HepG2 (cell line): ENCODE results near the gene KPNB1. TPM values are rescaled to one million over a fixed set of nuclear protein-coding genes. Genes with fewer than 3 reads are reported as not detected.
A peak's percentile ranks its signal among the peaks of the same experiment; 100 is the strongest.

Source experiments
- ATAC-seq: fragments of 200-7000 bp; cut with Tn5 transposase; 3 replicates; pipeline ENCODE4 v1.9.1; 2020; ENCODE audit warnings: mild to moderate bottlenecking, moderate library complexity
- BruUV-seq: library from RNA; stranded (reverse); fragments of 400-500 nt; replicated peaks from 2 replicates; lab custom pipeline; 2021; lab: Mats Ljungman, UMichigan
- CTCF ChIA-PET: fragments of 300-600 bp; formaldehyde crosslinking; extraction: SDS; loops from one replicate; lab custom pipeline; 2021; ENCODE audit warnings: low total read pairs, inconsistent platforms, low intra/inter-chr PET ratio; lab: Yijun Ruan, JAX
- POLR2A ChIA-PET: fragments of 350-600 bp; sonication (Branson Sonifier 250); formaldehyde crosslinking; loops from one replicate; lab custom pipeline; 2020; ENCODE audit warnings: antibody characterized with exemption, inconsistent platforms; lab: Yijun Ruan, JAX
- DNase-seq: peaks from one replicate; pipeline ENCODE4 v3.0.0-alpha.2; 2015; ENCODE audit warnings: low spot score
- FAIRE-seq: peaks from 3 replicates; lab custom pipeline; 2011; peaks lifted over from hg19 to GRCh38; lab: Jason Lieb, UNC
- H2AFZ ChIP-seq: one replicate; pipeline ENCODE4 v1.6.1; 2011; ENCODE audit warnings: low read length, inconsistent platforms
- H3K27ac ChIP-seq: fragments of 300-600 bp; 3 replicates; pipeline ENCODE4 v1.8.0; 2011; ENCODE audit warnings: mixed run types, mild to moderate bottlenecking, mixed read lengths, low read length, inconsistent platforms; ENCODE audit not compliant: insufficient read depth; ENCODE audit errors: extremely low read length
- H3K27me3 ChIP-seq, 2 experiments: fragments of 200-600 bp in 1 of 2; 2 replicates in 1 of 2; 3 replicates in 1 of 2; pipeline versions ENCODE4 v1.6.0 to v1.8.0; 2011; ENCODE audit warnings: low read length in 2 of 2, mild to moderate bottlenecking in 2 of 2, moderate library complexity in 2 of 2, inconsistent platforms in 1 of 2; ENCODE audit not compliant: insufficient read depth in 2 of 2, control insufficient read depth in 1 of 2
- H3K36me3 ChIP-seq, 2 experiments: fragments of 200-600 bp in 1 of 2; replicated peaks in 1 of 2; 2 replicates in 1 of 2; 3 replicates in 1 of 2; pipeline versions ENCODE4 v1.5.1 to v1.8.0; 2011; ENCODE audit warnings: low read length in 2 of 2, inconsistent platforms in 1 of 2; ENCODE audit not compliant: insufficient read depth in 2 of 2, control insufficient read depth in 1 of 2
- H3K4me1 ChIP-seq: 2 replicates; pipeline ENCODE4 v1.5.1; 2012; ENCODE audit warnings: low read length, inconsistent platforms; ENCODE audit not compliant: insufficient read depth
- H3K4me2 ChIP-seq: 2 replicates; pipeline ENCODE4 v1.6.0; 2011; ENCODE audit warnings: low read depth, low read length, inconsistent platforms
- H3K4me3 ChIP-seq, 3 experiments: fragments of 200-600 bp in 1 of 3; sonication (generic), shearing (Covaris generic) in 1 of 3; replicated peaks in 1 of 3; 2 replicates each; pipeline ENCODE4 v1.5.1; 2011 to 2016; ENCODE audit warnings: low read length in 3 of 3, inconsistent platforms in 2 of 3, low read depth in 2 of 3, mild to moderate bottlenecking in 2 of 3, control low read depth in 1 of 3, mixed read lengths in 1 of 3; ENCODE audit not compliant: insufficient read depth in 1 of 3
- H3K79me2 ChIP-seq: one replicate; pipeline ENCODE4 v1.6.1; 2011; ENCODE audit warnings: low read length, inconsistent platforms; ENCODE audit not compliant: insufficient read depth
- H3K9ac ChIP-seq: 2 replicates; pipeline ENCODE4 v1.6.0; 2011; ENCODE audit warnings: mild to moderate bottlenecking, low read depth, low read length, inconsistent platforms; ENCODE audit not compliant: insufficient read depth
- H3K9me3 ChIP-seq: 2 replicates; pipeline ENCODE4 v1.5.1; 2012; ENCODE audit warnings: mild to moderate bottlenecking, low read length
- H4K20me1 ChIP-seq: 2 replicates; pipeline ENCODE4 v1.6.0; 2011; ENCODE audit warnings: inconsistent platforms, mild to moderate bottlenecking, low read length, moderate library complexity; ENCODE audit not compliant: insufficient read depth
- IKZF1 ChIP-seq: fragments of 450-650 bp; IDR thresholded peaks from 2 replicates; pipeline ENCODE4 v1.7.1; 2016
- MAFK ChIP-seq, 2 experiments: IDR thresholded peaks in 1 of 2; conservative IDR thresholded peaks in 1 of 2; 2 replicates each; pipeline ENCODE4 v1.6.1; 2011; ENCODE audit warnings: improper control_type of control experiment in 2 of 2, low read length in 2 of 2
- MBD4 ChIP-seq: IDR thresholded peaks from 2 replicates; pipeline ENCODE4 v1.6.1; 2012; ENCODE audit warnings: low read length, inconsistent platforms, borderline replicate concordance
- WGBS: methylation state at CpG from one replicate; pipeline ENCODE4 v1.1.6; 2017; ENCODE audit warnings: low lambda C conversion rate; 5-methylcytosine and 5-hydroxymethylcytosine counted together
- in situ Hi-C: cut with HindIII; loops from 2 replicates; pipeline ENCODE4 v1.10.0; 2017; ENCODE audit warnings: low pct_unique_long_range_greater_than_20kb; ENCODE audit not compliant: extremely low pct_ligation_motif_present
- intact Hi-C: fragments of 100-400 bp; cut with micrococcal nuclease; formaldehyde crosslinking; loops from one replicate; pipeline ENCODE4 v1.10.0; 2022; ENCODE audit not compliant: unreplicated experiment
- polyA plus RNA-seq, 8 experiments: library from polyadenylated mRNA; depleted of rRNA in 3 of 8; stranded (reverse) in 7 of 8; unstranded in 1 of 8; fragments of >200 nt; fragmentation: Illumina TruSeq in 4 of 8; extraction: Trizol in 4 of 8; gene quantifications; 2 replicates each; pipeline versions ENCODE4 v1.2.1 to v1.2.3, GENCODE V29; 2011 to 2016; ENCODE audit warnings: low read depth in 4 of 8, missing spikeins in 1 of 8, mixed read lengths in 1 of 8; ENCODE audit not compliant: insufficient read depth in 1 of 8
- total RNA-seq, 5 experiments: library from RNA; depleted of rRNA; stranded (reverse); fragments of >200 nt; fragmentation: Illumina TruSeq; extraction: Trizol; gene quantifications; 2 replicates each; pipeline ENCODE4 v1.2.3, GENCODE V29; 2016; ENCODE audit warnings: low read depth in 1 of 5
- TF ChIP-seq, protein P1 (sequence below): sonication (generic); formaldehyde crosslinking; IDR thresholded peaks from 2 replicates; pipeline ENCODE4 v1.5.0; 2020; ENCODE audit warnings: mild to moderate bottlenecking, missing genetic modification reagents

Gene KPNB1
- total and polyA plus RNA-seq, 2 of the 13 experiments (the other 11 are each of a cell fraction or from before 2014, with no cell fraction given) = 164 to 424 TPM

DNA sequence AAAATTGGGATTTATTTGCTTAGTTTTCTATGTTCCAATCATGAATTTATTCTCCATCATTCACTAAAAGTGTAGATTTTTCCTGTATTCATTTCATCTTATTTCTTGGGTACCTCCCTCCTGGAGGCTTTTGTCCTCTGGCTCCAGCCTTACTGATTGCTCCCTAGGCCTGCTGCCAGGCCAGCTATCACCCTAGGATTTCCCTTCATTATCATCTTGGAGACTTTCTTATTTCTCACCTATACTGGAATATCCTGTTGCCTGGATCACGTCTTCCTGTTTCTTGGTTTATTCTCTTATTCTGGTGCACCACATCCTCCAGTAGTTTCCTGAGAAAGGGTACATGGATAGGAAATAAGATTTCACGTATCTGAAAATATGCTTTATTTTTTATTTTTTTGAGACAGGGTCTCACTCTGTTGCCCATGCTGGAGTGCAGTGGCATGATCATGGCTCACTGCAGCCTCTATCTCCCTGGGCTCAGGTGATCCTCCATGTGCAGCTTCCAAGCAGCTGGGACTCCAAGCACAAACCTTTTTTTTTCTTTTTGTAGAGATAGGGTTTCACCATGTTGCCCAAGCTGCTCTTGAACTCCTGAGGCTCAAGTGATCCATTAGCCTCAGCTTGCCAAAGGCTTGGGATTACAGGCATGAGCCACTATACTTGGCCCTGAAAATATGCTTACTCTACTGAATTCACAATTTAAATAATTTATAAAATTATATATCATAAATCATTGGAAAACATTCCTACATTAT, 13.3 kb upstream of the KPNB1 start:
- no peak overlapping the region for H2AFZ ChIP-seq
- H3K9me3 ChIP-seq = no peaks in the 10 kb centered on the region
- H4K20me1 ChIP-seq = no peaks in the 10 kb centered on the region
- no peak overlapping the region for H3K4me3 ChIP-seq
- POLR2A ChIA-PET = no interaction called here
- 93% methylated on average over 2 of the region's 2 CpGs for WGBS
- no TSS peak for BruUV-seq
- no peaks in the 10 kb centered on the region for H3K79me2 ChIP-seq
- ATAC-seq = no peak
- CTCF ChIA-PET = no interaction called here
- H3K27ac ChIP-seq = no peak overlapping the region
- DNase-seq = no peak
- no peak overlapping the region for H3K4me2 ChIP-seq
- intact Hi-C loops (no loop called here), in situ Hi-C loops (no loop called here)
- H3K9ac ChIP-seq = no peak overlapping the region
- no peaks in the 10 kb centered on the region for H3K4me1 ChIP-seq
- no peaks in the 10 kb centered on the region for H3K27me3 ChIP-seq
- TF ChIP-seq MAFK (conservative IDR thresholded peaks at IDR 0.05 in 1 of 2, IDR thresholded peaks at IDR 0.05 in 1 of 2; ENCODE audit: low read length in 2 of 2) = 0 out of 4 replicates have a peak, but pooled peaks of 1 of the 2 experiments have one; percentile 3
- TF ChIP-seq IKZF1 = no peak
- FAIRE-seq = no peak
- H3K36me3 ChIP-seq = no peaks in the 10 kb centered on the region; a peak in 1 of 5 replicates

DNA sequence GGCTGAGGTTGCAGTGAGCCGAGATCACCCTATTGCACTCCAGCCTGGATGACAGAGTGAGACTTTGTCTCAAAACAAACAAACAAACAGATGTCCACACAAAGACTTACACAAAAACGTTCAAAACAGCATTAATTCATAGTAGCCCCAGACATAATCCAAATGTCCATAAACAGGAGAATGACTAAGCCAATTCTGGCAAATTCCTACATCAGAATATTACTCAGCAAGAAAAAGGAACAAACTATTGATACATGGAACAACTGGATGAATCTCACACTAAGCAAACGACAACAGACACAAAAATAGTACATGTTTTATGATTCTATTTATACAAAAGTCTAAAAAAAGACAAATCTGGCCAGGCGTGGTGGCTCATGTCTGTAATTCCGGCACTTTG, 10.8 kb upstream of the KPNB1 start:
- ATAC-seq (no peak), DNase-seq (no peak), FAIRE-seq (no peak)
- H3K4me2 ChIP-seq = no peak overlapping the region
- H3K27ac ChIP-seq = no peak overlapping the region
- TF ChIP-seq MBD4 = no peak
- TF ChIP-seq, protein P1, sequence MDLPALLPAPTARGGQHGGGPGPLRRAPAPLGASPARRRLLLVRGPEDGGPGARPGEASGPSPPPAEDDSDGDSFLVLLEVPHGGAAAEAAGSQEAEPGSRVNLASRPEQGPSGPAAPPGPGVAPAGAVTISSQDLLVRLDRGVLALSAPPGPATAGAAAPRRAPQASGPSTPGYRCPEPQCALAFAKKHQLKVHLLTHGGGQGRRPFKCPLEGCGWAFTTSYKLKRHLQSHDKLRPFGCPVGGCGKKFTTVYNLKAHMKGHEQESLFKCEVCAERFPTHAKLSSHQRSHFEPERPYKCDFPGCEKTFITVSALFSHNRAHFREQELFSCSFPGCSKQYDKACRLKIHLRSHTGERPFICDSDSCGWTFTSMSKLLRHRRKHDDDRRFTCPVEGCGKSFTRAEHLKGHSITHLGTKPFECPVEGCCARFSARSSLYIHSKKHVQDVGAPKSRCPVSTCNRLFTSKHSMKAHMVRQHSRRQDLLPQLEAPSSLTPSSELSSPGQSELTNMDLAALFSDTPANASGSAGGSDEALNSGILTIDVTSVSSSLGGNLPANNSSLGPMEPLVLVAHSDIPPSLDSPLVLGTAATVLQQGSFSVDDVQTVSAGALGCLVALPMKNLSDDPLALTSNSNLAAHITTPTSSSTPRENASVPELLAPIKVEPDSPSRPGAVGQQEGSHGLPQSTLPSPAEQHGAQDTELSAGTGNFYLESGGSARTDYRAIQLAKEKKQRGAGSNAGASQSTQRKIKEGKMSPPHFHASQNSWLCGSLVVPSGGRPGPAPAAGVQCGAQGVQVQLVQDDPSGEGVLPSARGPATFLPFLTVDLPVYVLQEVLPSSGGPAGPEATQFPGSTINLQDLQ (CRISPR knock-in tag) = no peak
- H3K36me3 ChIP-seq = no peaks in the 10 kb centered on the region; a peak in 1 of 5 replicates
- no peaks in the 10 kb centered on the region for H3K79me2 ChIP-seq
- no peak overlapping the region for H2AFZ ChIP-seq
- 70% methylated on average over 5 of the region's 5 CpGs for WGBS
- H3K9me3 ChIP-seq = no peaks in the 10 kb centered on the region
- intact Hi-C loops (no loop called here), in situ Hi-C loops (no loop called here)
- CTCF ChIA-PET = no interaction called here
- no peaks in the 10 kb centered on the region for H3K27me3 ChIP-seq
- POLR2A ChIA-PET = no interaction called here
- H4K20me1 ChIP-seq = no peaks in the 10 kb centered on the region
- no peak overlapping the region for H3K4me3 ChIP-seq
- H3K9ac ChIP-seq = no peak overlapping the region
- no TSS peak for BruUV-seq
- no peaks in the 10 kb centered on the region for H3K4me1 ChIP-seq
